H54 (cell line): ENCODE data around the gene CNTN4.
"Not testable (repeated sequence)": the region's sequence is repeated elsewhere in the genome, so short reads cannot be mapped to it uniquely, and the experiment has no call there.

Experiments used
- DNase-seq: peaks from one replicate; pipeline ENCODE4 v3.0.0; 2011; ENCODE audit warnings: low spot score, mixed read lengths; ENCODE audit not compliant: insufficient read length
- FAIRE-seq: peaks from 3 replicates; lab custom pipeline; 2011; peaks lifted over from hg19 to GRCh38; lab: Jason Lieb, UNC
- POLR2A ChIP-seq: IDR thresholded peaks from 2 replicates; pipeline ENCODE4 v1.6.1; 2011; ENCODE audit warnings: low read depth, mild to moderate bottlenecking, low read length

Gene CNTN4

DNA sequence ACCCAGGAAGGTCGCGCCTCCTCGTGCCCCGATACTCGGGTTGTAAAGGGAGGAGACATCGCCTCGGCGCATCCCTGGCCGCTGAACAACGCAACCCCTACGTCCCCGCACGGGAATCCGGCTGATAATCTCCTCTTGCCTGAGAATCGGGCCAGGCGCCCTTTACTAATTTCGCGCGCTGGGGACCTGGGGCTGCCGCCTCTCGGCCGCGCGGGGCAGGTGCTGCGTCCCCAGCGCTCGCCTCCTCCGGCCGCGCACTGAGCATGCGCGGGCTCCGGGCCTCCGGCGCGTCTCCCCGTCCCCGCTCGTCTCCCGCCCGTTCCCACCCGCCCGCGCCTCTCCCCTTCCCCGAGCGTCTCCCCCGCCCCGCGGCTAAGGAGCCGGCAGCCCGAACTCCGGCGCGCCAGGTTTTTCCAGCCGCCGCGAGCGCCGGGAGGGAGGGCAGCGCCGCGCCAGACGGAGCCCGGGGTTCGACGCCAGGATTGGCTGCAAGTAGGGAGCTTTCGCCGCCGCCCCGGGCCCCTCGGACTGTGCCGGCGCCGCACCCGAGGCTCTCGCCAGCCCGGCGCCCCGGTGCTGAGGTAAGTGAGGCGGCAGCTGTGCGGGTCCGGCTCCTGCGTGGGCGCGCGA is at the start of gene CNTN4:
Gene CNTN4 (plus strand): TSS at position 469 of the 630 bp plus-strand sequence.
- TF ChIP-seq POLR2A: no peak
- DNase-seq: no peak
- FAIRE-seq: no peak

DNA sequence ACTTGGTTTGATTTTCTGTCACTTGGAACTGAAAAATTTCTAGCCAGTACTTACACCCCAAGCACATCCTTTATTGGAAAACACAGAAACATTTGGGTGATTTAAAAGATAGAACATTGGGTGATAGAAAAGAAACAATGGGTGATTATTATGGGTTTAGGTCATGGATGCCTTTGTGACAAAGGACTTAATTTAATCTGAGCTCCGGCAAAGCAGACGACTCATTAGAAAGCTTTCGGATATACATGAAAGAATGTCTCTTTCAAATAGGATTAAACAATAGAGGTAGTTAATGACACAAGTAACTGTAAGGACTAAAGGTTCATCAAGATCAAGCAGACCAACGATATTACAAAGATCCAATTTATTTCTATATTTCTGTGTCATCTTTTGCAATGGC is 37.3 kb upstream of the CNTN4 start:
- DNase-seq (no peak), FAIRE-seq (no peak)

DNA sequence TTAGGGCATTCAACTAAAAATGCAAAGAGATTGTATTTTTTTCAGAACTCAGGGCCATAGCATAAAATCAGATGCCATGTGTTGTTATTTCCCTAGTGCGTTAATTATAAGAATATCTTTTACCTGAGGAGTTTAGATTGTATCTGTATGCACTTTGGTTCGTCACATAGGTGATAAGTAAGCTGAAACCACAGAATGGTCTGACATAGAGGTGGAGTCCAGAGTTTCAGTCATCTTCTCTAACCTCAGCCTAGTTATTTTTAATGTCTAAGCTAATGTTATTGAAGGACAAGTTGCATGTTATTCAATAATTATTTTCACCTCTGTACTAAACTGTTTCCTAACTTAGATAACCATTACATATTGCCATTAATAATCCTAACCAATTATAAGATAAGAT is 27.1 kb upstream of the CNTN4 start:
- no peak for TF ChIP-seq POLR2A
- no peak for DNase-seq
- no peak for FAIRE-seq

More for the DNA sequence above, 37.3 kb upstream of the CNTN4 start:
- no peak for TF ChIP-seq POLR2A

DNA sequence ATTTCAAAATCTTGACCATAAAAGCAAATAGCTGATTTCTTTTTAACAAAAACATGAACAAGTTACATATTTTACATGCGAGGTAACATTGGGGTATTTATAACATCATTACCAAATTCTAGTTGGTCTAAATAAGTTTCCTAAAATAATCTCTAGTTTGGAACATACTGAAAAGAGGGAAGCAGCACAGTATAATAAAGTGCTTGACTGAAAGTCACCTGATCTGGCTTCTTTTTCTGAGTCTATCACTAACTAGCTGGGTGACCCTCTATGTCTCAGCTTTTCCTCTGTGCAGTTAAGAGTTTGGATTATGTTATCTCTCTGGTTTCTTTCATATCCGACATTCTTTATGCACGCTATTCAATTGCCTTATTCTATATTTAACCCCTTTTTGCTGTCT is 19.8 kb upstream of the CNTN4 start:
- DNase-seq (no peak), FAIRE-seq (no peak)
- TF ChIP-seq POLR2A: no peak

DNA sequence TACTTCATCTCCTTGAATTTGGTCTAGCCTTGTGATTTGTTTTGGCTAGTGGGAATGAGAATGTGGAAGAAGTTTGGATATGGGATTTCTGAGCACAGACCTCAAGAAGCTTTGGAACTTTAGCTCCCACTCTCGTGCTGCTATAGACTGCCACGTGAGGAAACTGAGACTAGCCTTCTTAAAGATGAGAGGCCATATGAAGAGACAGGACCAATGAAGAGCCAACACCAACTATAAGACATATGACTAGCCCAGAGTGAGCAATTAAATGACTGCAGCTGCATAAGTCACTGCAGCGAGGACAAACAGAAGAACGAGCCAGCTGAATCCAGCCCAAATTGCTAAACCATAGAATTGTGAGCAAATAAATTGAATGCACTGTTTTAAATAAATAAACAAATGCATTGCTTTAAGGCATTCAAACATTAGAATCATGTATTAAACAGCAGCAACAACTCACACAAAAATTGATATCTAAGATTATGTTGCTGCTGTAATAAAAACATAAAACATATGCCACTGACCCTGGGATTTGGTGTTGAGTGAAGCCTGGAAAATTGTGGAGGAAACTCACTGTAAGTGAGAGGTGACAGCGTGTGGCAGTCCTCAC is 15.7 kb upstream of the CNTN4 start:
- FAIRE-seq: no peak

DNA sequence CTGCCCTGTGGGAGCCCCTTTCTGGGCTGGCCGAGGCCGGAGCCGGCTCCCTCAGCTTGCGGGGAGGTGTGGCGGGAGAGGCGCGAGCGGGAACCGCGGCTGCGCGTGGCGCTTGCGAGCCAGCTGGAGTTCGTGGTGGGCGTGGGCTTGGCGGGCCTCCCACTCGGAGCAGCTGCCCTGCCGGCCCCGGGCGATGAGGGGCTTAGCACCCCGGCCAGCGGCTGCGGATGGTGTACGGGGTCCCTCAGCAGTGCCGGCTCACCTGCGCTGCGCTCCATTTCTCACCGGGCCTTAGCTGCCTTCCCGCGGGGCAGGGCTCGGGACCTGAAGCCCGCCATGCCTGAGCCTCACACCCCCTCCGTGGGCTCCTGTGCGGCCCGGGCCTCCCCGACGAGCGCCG is 15.1 kb upstream of the CNTN4 start:
- FAIRE-seq, DNase-seq: not testable (repeated sequence)

More for the DNA sequence above, 15.7 kb upstream of the CNTN4 start:
- no peak for DNase-seq
- no peak for TF ChIP-seq POLR2A

DNA sequence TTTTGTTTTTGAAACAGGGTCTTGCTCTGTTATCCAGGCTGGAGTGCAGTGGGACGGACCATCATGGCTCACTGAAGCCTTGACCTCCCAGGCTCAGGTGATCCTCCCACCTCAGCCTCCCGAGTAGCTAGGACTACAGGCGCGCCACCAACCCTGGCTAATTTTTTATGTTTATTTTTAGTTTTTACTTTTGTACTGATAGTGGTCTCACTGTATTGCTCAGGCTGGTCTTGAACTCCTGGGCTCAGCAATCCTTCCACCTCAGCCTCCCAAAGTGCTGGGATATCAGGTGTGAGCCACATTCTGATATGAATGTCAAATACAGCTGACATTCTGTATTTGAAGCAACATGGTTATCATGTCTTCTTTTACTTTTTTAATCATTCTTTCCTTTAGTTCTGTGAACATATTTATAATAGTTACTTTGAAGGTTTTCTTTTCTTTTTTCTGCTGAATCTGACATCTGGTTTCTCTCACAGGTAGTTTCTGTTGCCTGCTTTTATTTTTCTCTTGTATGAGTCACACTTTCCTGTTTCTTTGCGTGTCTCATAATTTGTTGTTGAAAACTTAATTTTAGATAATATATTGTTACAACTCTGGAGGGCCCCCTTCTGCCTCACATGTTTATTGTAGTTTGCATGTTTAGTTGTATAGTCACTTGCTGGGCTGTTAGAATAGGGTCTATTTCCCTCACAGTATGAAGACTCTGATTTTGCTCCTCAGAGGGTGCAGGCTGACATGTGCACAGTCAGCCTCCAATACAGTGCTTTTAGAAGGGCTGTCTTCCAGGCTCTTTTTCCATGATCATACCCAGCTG is 8.4 kb upstream of the CNTN4 start:
- DNase-seq: no peak
- no peak for TF ChIP-seq POLR2A
- no peak for FAIRE-seq

DNA sequence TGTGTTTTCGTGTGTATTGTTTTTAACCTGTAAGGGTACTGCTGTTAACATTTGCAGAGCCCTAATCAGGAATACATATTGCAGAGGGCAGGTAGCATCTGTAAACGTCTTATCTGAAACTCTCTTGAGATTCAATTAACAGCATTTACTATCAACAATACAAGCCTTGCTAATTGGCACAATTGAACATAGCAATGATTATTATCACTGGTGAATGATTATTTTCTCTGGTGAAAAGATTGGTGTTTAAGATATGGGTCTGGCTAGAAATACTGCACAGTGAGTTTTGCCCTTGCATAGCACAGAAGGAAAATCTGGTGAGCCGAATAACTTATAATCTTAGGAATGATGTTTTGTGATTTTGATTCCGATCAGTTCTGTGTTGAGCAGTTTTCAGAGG is 5.9 kb upstream of the CNTN4 start:
- FAIRE-seq (no peak), DNase-seq (no peak)
- no peak for TF ChIP-seq POLR2A

DNA sequence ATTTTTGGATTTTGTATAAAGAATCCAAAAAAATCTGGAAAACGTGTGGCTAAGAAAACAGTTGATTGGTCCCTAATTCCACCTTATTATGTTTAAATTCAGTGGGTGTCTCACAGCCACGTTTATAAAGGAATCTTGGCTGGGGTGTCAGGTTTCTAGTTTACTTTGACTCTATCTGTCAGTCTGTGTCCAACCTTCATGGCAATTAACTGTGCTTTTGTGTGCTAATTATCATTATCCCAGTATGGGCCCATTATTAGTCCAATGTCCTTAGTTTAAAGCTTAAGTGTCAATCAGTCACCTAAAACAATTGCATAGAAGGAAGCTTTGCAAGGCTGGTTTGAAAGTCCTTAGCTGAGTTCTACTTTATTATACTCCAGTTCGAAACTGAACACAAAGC is 3.7 kb upstream of the CNTN4 start:
- FAIRE-seq: no peak
- no peak for TF ChIP-seq POLR2A
- no peak for DNase-seq

DNA sequence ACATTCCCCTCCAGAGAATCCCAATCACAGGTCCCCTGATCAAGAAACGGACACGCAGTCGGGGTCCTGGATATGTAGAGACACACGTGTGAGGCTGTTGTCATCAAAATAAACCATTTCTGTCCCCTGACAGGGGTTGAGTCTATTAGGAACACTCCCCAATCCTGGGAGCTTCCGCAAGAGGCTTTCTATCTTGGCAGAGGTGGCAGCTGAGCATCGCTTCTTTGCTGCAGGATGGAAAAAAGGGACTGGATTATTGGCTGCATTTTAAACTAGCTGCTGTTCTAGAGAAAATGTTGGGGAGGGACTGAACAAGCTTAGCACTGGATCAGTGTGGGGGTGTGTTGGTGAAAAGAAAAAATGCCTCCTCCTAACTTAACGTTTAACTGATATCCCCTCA is 2.5 kb upstream of the CNTN4 start:
- DNase-seq (no peak), FAIRE-seq (no peak)
- TF ChIP-seq POLR2A: no peak

DNA sequence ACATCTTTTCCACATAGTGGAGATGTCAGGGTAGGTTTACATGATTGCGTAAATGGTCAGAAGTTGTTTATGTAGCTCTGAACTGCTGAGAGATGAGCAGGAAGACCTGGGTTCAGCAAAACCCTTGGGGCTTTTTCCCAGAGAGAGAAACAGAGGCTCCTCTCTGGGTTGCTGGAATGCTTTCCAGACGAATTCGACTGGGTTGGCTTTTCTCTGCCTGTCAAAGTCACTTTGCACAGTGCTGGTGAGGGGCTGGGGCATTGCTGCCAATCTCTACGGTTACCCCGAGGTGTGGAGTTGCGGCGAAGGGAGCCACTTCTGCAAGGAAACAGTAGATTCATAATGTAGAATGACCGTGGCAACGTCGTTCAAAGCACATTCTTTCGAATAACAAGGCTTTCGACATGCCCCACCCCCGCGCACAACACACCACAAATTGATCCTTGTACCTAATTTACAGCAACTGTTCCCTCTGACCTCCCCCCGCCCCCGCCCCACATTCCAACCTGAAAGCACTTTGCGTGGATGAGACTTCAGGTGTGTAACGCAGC is 950 bp upstream of the CNTN4 start:
- FAIRE-seq (no peak), DNase-seq (no peak)
- no peak for TF ChIP-seq POLR2A

DNA sequence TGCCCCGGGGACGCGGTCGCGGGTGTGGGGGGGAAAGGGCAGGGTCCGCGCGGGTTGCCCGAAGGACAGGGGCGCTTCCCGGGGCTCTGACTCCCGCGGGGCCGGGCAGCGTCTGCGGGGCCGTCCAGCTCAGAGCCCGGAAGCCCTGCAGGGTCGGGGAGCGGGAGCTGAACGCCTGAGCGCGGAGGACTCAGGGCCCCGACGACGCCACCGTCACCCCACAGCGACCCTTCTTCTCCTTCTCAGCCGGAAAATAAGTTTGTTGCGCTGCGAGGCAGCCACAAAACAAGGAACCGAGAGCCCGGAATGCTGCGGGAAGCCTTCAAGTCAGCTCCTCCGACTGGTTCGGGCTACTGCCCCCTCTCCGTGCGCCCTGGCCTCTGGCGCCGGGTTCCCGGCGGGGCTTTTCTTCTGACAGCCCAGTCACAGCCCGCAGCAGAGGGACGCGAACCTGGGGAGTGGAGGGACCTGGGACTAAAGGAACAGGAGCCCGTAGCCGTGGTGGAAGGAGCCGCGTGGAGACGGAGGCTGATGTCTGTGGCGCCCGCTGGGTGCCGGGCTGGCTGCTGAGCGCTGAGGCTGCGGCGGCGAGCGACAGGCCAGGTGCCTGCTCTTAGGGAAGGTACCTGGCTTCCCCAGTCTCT is 484 bp downstream of the CNTN4 start:
- no peak for DNase-seq
- FAIRE-seq: no peak
- no peak for TF ChIP-seq POLR2A

DNA sequence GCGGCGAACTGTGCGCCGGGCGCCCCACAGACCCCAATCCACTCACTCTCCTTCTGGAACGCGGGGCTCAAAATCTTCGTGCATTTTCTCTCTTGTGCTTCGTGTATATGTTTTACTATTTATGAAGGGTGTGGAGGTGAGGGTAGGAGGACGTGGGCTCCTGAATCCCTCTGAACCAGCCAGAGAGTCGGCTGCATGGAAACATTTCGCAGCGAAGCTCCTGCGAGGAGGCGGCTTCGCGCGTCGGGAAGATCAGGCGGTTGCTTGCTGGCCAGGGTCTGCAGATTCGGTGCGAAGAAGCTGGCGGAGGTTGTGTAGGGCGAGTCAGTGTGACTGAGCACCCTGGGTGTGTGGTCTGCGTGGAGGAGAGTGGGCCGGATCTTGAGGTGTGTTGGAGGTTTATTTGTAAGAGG is 1.1 kb downstream of the CNTN4 start:
- no peak for DNase-seq
- TF ChIP-seq POLR2A: no peak
- no peak for FAIRE-seq

DNA sequence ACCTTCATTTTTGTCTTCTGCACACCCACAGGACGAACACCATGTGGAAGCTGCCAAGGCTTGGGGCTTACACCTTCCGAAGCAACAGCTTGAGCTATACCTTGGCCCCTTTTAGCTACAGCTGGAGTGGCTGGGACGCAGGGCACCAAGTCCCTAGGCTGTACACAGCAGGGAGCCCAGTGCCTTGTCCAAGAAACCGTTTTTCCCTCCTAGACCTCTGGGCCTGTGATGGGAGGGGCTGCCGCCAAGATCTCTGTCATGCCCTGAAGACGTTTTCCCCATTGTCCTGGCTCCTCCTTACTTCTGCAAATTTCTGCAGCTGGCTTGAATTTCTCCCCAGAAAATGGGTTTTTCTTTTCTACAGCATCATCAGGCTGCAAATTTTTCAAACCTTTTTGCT is 7.8 kb downstream of the CNTN4 start:
- DNase-seq: no peak
- no peak for TF ChIP-seq POLR2A
- no peak for FAIRE-seq
